ENCODE data around the gene C12orf56. TPM values are rescaled to one million over a fixed set of nuclear protein-coding genes. Genes with fewer than 3 reads are reported as not detected.

Gene C12orf56
- not detected for total RNA-seq

GRCh38 chr12:64390275-64390851 is at the start of gene C12orf56:
C12orf56 (minus strand) TSS chr12:64390758; CDS start chr12:64390565, 193 bp downstream.
- no peak for TF ChIP-seq CTCF (IDR thresholded peaks at IDR 0.05; ENCODE audit: low read depth)

GRCh38 chr12:64440100-64440499 is 49.5 kb upstream of the C12orf56 start:
- no peak for TF ChIP-seq CTCF (IDR thresholded peaks at IDR 0.05; ENCODE audit: low read depth)

GRCh38 chr12:64433915-64434314 is 43.4 kb upstream of the C12orf56 start:
- TF ChIP-seq CTCF (IDR thresholded peaks at IDR 0.05; ENCODE audit: low read depth): no peak

GRCh38 chr12:64431791-64432190 is 41.2 kb upstream of the C12orf56 start:
- TF ChIP-seq CTCF (IDR thresholded peaks at IDR 0.05; ENCODE audit: low read depth): no peak

- TF ChIP-seq CTCF (IDR thresholded peaks at IDR 0.05; ENCODE audit: low read depth): no peak
These were observed 40.3 kb upstream of the C12orf56 start for GRCh38 chr12:64430886-64431285.

- TF ChIP-seq CTCF (IDR thresholded peaks at IDR 0.05; ENCODE audit: low read depth): no peak
These were observed 38.4 kb upstream of the C12orf56 start for GRCh38 chr12:64428956-64429355.

GRCh38 chr12:64427988-64428387 is 37.4 kb upstream of the C12orf56 start:
- no peak for TF ChIP-seq CTCF (IDR thresholded peaks at IDR 0.05; ENCODE audit: low read depth)

Measured in subcutaneous adipose tissue (tissue), 4 donors.